ENCODE measurements around the gene TIMP3.

TIMP3 gene

GRCh38 chr22:32837803-32838202, 36.3 kb downstream of the TIMP3 start:
- no peak for TF ChIP-seq CTCF (IDR thresholded peaks at IDR 0.05; ENCODE audit: control insufficient read depth, extremely low read depth, insufficient read depth)
- H3K4me3 ChIP-seq (ENCODE audit: low read depth, low read length): no peak overlapping the region
- no peak for DNase-seq (ENCODE audit: low read depth)

DNA sequence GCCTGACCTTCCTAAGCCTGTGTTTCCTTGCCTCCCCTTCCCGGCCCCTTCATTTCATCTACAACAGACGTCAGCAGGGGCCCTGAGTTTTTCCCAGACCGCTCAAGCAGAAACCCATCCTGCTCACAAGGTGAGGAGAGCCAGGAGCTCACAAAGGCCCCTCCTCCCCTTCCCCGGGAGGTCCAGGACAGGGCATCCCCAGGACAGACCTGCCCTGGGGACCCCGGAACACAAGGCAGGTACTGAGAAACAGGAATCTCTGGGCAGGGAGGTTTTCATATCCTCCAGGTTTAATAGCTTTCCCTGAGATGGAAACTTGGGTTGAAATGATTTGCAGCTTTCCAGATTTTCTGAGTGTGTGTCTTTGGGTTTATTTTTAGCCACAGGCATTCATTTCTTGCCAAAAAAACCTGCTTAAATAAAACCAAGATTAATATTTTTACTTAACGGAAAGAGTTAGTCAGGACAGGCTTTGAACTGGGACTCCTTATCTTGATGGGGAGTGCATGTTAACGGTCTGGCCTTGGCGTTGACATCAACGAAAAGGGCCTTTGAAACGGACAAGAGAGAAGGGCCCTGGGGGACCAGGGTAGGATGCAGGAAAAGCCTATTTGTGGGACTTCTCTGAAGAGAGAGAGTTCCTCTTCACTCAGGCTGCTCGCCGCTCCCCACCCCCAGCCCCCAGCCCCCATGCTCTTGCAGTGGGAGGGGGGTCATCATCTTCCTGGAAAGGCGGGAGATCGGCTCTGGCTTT, 38.5 kb downstream of the TIMP3 start:
- DNase-seq (ENCODE audit: low read depth): no peak
- H3K4me3 ChIP-seq (ENCODE audit: low read depth, low read length): no peak overlapping the region

DNA sequence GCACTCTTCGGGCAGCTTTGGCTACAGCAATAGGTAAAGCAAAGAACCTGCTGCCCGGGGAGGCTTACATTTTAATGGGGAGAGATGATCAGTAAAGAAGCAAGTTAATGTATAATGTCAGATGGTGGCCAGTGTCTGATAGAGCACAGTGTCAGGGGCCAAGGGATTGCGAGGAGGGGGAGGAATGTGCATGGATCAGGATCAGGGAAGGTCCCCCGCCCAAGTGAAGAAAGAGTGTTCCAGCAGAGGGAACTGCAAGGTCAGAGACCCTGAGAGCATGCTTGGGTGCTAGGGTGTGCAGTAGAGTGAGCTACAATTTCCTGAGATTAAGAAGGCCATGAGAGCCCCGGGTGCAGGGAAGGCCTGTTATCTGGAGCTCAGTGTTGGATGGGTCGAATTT, 39.7 kb downstream of the TIMP3 start:
- DNase-seq (ENCODE audit: low read depth): no peak
- no peak overlapping the region for H3K4me3 ChIP-seq (ENCODE audit: low read depth, low read length)
- no peak for TF ChIP-seq CTCF (IDR thresholded peaks at IDR 0.05; ENCODE audit: control insufficient read depth, extremely low read depth, insufficient read depth)

More for the DNA sequence above, 38.5 kb downstream of the TIMP3 start:
- TF ChIP-seq CTCF (IDR thresholded peaks at IDR 0.05; ENCODE audit: control insufficient read depth, extremely low read depth, insufficient read depth): no peak

GRCh38 chr22:32842486-32842885, 41.0 kb downstream of the TIMP3 start:
- no peak for TF ChIP-seq CTCF (IDR thresholded peaks at IDR 0.05; ENCODE audit: control insufficient read depth, extremely low read depth, insufficient read depth)
- DNase-seq (ENCODE audit: low read depth): no peak
- H3K4me3 ChIP-seq (ENCODE audit: low read depth, low read length): no peak overlapping the region

- no peak for DNase-seq (ENCODE audit: low read depth)
- no peak for TF ChIP-seq CTCF (IDR thresholded peaks at IDR 0.05; ENCODE audit: control insufficient read depth, extremely low read depth, insufficient read depth)
- H3K4me3 ChIP-seq (ENCODE audit: low read depth, low read length): no peak overlapping the region
Measured at GRCh38 chr22:32843300-32843699, 41.8 kb downstream of the TIMP3 start.

DNA sequence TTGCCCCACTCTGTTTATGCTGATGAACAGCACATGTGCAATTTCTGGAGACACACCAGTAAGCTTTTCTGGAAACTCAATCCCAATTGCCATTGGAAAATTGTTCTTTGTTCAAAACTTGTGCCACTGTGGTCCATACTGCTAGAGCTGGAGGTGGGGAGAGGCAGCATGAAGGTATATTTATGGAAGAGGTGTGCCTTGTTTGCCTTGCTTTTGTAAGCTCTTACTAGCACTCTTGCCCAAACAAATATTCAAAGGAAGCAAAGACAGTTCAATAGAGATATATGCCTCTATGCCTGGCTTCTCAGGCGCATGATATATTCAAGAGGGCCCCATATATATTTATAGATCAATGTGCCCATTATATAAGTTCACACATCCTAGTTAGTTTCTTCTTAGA, 42.7 kb downstream of the TIMP3 start:
- H3K4me3 ChIP-seq (ENCODE audit: low read depth, low read length): no peak overlapping the region
- DNase-seq (ENCODE audit: low read depth): no peak
- TF ChIP-seq CTCF (IDR thresholded peaks at IDR 0.05; ENCODE audit: control insufficient read depth, extremely low read depth, insufficient read depth): no peak

Measured in LNCaP clone FGC (cell line).